Measurements from ENCODE around the gene TMED4.

TMED4 gene

DNA sequence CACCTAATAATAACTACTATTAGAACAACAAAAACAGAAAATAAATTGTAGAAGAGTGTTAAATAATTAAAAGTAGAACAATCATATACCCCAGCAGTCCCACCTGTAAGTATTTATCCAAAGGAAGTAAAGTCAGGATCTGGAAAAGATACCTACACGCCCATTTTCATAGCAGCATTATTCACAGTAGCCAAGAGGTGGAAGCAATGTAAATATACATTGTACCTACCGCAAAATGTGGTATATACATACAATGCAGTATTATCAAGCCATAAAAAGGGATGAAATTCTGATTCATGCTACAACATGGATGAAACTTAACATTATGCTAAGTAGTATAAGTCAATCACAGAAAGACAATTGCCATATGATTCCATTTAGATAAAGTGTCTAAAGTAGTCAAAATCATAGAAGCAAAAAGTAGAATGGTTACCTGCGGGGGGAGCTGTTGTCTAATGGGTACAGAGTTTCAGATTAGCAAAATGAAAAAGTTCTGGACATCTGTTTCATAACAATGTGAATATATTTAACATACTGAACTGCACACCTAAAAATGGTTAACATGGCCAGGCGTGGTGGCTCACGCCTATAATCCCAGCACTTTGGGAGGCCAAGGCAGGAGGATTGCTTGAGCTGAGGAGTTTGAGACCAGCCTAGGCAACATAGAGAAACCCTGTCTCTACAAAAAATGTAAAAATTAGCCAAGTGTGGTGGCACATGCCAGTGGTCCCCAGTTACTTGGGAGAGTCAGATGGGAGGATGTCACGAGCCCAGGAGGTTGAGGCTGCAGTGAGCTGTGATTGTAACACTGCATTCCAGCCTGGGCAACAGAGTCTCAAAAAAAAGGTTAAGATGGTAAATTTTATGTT lies 6.0 kb upstream of the TMED4 start:
- Mint-ChIP-seq H3K27me3 (no peaks in the 10 kb centered on the region), H3K4me3 (no peak overlapping the region), H3K4me1 (peaks cover 8% of the 10 kb centered on the region), H3K9me3 (no peaks in the 10 kb centered on the region), H3K27ac (no peak overlapping the region)
- DNase-seq (peak; percentile 43 to 52), ATAC-seq (peak; percentile 88)

DNA sequence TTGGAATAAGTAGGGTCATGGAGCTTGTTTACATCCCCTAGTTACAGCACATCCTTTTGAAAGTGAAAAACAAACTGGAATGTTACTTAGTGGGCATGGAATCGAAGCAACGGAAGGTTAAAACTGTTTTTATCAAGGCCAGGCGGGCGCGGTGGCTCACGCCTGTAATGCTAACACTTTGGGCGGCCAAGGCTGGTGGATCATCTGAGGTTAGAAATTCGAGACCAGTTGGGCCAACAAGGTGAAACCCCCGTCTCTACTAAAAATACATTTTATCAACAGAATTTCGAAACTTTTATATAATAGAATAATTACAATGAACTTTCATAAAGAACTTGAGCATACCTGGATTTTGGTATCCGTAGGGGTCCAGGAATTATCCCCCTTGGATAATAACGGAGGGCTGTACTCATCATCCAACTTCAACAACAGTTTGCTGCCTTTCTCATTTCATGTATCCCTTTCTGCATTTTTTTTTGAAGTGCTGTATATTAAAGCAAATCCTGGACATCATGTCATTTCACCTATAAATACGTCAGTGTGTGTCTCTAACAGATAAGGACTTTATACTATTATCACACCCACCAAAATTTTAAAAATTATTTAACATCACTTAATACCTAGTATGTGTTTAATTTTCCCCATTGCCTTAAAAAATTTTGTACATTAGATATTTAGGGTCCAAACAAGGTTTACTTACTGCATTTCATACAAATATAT lies 1.3 kb upstream of the TMED4 start:
- DNase-seq = no peak
- H3K4me3 Mint-ChIP-seq = peak overlapping the region; percentile 90 to 94
- H3K27me3 Mint-ChIP-seq = no peaks in the 10 kb centered on the region
- ATAC-seq = no peak
- H3K4me1 Mint-ChIP-seq = peaks cover 43% of the 10 kb centered on the region
- peak overlapping the region in 1 of 2 donors; percentile 98 for H3K27ac Mint-ChIP-seq
- no peaks in the 10 kb centered on the region for H3K9me3 Mint-ChIP-seq

DNA sequence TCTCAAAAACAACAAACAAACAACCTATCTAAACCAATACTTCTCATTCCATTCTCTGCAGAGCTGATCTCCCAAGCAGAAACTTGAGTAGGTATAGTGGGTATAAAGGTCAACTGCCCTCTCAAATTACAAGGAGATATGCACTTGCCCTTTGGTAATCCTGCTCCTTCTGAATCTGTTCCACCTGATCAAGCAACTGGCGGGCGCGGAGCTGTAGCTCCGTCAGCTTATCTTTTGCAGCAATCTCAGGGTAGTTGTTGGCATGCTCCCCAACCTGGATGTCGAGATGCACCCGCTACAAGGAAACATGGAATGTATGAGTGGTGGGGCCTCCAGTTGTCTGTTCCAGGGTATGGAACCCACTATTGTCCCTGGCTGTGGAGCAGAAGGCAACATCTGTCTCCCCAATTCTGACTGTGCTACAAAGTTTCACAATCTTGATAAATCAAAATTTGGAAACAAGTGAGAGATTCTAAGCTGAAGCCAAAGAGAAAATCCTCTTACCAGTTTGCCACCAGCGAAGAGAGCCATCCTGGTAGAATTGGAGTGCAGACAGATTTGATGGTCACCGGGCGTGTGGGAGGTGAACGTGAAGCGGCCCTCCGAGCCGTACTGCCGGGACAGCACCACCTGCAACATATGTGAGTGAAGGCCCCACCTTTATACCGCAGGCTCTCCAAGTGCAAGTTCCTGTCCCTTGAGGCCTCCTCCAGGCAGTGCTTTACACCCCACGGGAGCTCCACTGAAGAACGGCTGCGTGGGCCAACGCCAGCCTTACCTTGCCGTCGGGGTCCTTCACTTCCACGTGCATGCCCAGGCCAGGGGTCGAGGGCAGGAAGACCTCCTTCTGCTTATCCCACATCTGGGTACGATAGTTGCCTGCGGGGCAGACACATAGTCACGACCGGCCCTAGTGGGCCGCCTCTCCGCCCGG lies 819 bp downstream of the TMED4 start:
- H3K4me1 Mint-ChIP-seq = peaks cover 44% of the 10 kb centered on the region
- peak; percentile 50 to 72 for DNase-seq
- no peaks in the 10 kb centered on the region for H3K27me3 Mint-ChIP-seq
- peak overlapping the region; percentile 90 to 94 for H3K4me3 Mint-ChIP-seq
- ATAC-seq = peak; percentile 75
- H3K9me3 Mint-ChIP-seq = no peaks in the 10 kb centered on the region
- peak overlapping the region; percentile 93 to 98 for H3K27ac Mint-ChIP-seq

DNA sequence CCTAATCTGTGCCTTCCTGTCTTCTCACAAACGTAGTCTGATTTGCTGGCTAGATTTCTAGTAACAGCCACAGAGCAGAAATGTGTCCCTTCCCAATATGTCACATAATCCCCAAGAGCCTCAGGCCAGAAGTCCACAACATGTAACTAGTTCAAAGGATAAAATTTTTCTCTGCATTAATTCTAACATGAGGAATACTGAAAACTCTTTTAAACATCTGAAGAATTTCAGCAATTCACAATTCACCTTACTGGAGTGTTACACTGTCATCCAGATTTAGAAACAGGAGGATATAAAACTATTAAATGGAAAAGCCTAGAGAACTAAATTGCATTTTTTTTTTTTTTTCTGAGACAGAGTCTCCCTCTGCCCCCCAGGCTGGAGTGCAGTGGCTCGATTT lies 5.8 kb downstream of the TMED4 start:
- no peak for DNase-seq
- no peak for ATAC-seq
- Mint-ChIP-seq H3K4me3 (no peak overlapping the region), H3K27ac (peak overlapping the region in 1 of 2 donors; percentile 21), H3K4me1 (peaks cover 71% of the 10 kb centered on the region), H3K9me3 (no peaks in the 10 kb centered on the region), H3K27me3 (no peaks in the 10 kb centered on the region)

DNA sequence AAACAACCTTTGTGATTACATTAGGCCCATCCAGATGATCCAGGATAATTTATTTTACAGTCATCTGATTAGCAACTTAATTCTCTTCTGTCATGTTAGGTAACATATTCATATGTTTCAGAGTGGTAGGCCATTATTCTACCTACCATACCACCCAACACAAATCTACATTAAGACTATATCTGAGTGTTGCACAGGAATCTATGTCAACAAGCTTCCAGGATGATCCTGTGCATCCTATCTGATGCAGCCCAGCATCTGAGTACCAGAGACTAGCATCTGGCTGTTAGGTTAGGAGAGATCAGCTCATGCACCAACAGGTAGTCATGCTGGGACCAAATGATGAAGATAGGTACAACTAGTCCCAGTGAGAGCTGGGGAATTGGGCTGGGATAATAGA lies 7.0 kb downstream of the TMED4 start:
- H3K4me3 Mint-ChIP-seq = peak overlapping the region; percentile 95 to 97
- no peak for DNase-seq

DNA sequence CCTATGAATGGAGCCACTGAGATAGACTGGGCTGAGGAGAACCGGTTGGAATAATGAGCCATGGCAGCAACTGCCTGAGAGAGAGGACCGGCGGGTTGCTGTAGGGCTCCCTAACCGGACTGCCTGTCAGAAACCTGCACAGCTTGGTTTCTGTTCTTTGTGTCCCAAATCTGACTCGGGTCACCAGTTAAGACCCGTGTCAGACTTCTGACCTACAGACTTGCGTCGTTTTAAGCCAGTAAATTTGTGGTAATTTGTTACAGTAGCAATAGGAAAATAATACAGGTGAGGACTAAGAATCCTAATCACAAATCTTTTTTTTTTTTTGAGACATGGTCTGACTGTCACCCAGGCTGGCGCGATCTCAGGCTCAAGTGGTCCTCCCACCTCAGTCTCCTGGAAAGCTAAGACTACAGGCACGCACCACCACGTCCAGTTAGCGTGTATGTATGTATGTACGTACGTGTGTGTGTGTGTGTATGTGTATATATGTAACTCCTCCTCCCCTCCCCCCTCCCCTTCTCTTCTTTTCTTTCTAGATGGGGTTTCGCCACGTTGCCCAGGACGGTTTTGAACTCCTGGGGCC lies 7.7 kb downstream of the TMED4 start:
- ATAC-seq (no peak), DNase-seq (no peak)
- Mint-ChIP-seq H3K4me3 (peak overlapping the region; percentile 95 to 97), H3K27ac (peak overlapping the region; percentile 96 to 99), H3K4me1 (peaks cover 59% of the 10 kb centered on the region), H3K27me3 (no peaks in the 10 kb centered on the region), H3K9me3 (no peaks in the 10 kb centered on the region)

More for the DNA sequence above, 7.0 kb downstream of the TMED4 start:
- Mint-ChIP-seq H3K4me1 (peaks cover 59% of the 10 kb centered on the region), H3K27me3 (no peaks in the 10 kb centered on the region), H3K27ac (peak overlapping the region; percentile 25 to 57), H3K9me3 (no peaks in the 10 kb centered on the region)
- no peak for ATAC-seq

DNA sequence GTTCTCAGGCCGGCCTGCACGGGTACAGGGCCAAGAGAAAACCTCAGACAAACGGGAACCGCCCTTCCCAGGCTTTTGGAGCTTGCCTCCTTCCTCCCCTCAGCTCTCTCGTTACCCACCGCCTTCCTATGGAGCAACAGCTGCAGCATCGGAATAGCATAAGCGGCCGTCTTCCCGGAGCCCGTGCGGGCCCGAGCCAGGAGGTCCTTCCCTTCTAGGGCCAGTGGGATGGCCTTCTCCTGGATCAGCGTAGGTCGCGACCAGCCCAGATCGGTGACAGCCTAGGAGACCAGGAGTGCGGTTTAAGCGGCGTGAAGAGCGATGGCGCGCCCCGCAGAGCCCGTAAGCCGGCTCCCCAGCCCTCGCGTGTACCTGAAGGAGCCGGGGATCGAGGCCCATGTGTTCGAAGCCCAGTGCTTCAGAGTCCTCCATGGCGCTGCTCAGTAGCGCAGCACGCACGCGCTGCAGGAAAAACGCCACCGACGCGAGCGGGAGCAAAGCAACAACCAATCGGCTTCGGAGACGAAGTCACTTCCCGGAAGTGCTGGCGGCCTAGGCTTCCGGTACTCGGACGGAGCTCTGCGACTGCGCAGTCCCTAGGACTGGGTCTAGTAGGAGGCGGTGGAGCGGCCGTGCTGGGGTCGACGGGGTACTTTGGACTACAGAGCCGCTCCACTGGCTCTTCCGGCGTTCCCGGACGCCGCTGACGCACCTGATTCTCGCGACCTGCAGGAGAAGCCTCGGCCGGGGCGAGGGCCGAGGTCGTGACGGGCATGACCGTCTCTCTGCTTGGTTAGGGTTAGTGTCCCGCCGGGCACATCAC lies 8.4 kb downstream of the TMED4 start, which contains the start of gene DDX56:
DDX56 (minus strand) TSS at position 445 of the 823 bp plus-strand sequence; CDS start at position 432, 13 bp downstream.
- ATAC-seq = peak; percentile 97
- Mint-ChIP-seq H3K4me1 (peaks cover 59% of the 10 kb centered on the region), H3K9me3 (no peaks in the 10 kb centered on the region), H3K27me3 (no peaks in the 10 kb centered on the region), H3K27ac (peak within 1 kb of the TSS; percentile 96 to 99), H3K4me3 (peak within 1 kb of the TSS; percentile 95 to 97)
- peak; percentile 89 to 93 for DNase-seq

DNA sequence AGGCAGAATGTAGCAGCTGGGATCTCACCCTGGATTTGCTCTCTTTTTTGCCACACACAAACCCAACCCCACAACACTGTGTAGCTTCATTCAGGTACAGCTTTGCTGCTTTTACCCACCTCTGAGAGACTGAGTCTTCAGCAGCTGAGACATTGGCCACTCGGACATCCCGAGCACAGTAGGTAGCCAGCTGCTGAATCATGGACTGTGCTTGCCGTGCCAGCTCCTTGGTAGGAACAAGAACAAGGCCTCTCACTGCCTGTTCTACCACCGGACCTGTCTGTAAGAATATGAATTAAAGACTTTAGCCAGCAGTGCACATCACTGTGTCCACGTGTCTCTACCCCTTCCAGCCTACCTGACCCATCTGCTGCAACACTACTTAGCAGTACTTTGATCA lies 9.3 kb downstream of the TMED4 start:
- peaks cover 59% of the 10 kb centered on the region for H3K4me1 Mint-ChIP-seq
- peak overlapping the region; percentile 81 to 96 for H3K27ac Mint-ChIP-seq
- H3K4me3 Mint-ChIP-seq = peak overlapping the region; percentile 95 to 97
- no peak for ATAC-seq
- H3K27me3 Mint-ChIP-seq = no peaks in the 10 kb centered on the region
- H3K9me3 Mint-ChIP-seq = no peaks in the 10 kb centered on the region
- no peak for DNase-seq

DNA sequence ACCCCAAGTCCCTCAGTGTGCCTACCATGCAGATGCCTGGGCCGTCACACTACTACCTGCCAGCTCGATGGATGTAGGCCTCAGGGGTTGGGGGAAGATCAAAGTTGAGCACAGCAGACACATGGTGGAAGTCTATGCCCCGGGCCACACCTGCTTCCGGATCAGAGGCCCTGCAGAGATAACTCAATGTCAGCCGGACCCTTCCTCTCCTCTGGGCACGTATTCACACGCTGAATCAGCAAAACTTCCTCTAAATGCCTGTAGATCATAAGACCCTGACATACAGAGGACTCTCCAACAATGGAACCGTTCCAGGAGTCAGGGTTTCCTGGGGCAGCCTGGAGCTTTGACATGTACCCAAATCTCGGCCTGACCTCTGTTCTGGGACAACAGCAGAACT lies 12.1 kb downstream of the TMED4 start:
- ATAC-seq (no peak), DNase-seq (no peak)
- Mint-ChIP-seq H3K27me3 (no peaks in the 10 kb centered on the region), H3K4me1 (peaks cover 65% of the 10 kb centered on the region), H3K9me3 (no peaks in the 10 kb centered on the region), H3K27ac (no peak overlapping the region), H3K4me3 (no peak overlapping the region)

DNA sequence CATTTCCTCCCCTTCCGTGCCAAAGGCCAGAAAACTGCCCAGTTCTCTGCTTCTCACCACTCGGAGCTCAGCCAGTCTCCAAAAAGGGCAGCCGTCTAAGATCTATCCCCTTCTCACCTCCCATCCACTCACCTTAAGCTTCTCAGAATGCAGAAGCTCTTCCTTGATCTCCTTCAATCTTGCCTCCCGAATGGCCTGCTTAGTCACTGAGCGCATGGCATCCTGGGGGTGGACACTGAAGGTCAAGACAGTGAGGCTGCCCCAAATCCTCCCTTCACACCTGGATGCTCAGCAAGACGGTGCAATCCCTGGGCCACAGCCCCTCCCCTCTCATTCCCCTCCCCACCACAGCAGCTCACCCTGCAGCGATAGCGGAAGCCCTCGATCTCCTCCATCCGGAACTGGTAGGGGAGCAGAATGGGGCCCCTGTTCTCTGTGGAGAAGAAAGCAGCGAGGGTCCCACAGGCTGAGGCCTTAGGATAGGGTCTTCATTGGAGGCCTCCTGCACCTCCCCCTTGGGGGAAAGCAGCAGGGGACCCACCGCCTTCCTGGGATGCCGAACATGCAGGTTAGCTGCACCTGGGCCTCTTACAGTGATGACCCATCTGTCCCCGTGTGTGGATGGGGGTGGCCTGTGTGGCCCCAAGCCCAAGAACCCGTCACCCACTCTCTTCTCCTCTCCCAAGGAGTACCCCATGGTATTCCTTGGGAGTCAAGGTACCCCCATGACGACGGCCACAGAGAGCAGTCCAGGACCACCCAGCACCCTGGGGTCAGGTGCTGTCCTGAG lies 13.1 kb downstream of the TMED4 start:
- peaks cover 58% of the 10 kb centered on the region for H3K4me1 Mint-ChIP-seq
- H3K27ac Mint-ChIP-seq = peak overlapping the region; percentile 54 to 88
- no peak overlapping the region for H3K4me3 Mint-ChIP-seq
- no peaks in the 10 kb centered on the region for H3K27me3 Mint-ChIP-seq
- DNase-seq = no peak
- no peaks in the 10 kb centered on the region for H3K9me3 Mint-ChIP-seq
- ATAC-seq = no peak

DNA sequence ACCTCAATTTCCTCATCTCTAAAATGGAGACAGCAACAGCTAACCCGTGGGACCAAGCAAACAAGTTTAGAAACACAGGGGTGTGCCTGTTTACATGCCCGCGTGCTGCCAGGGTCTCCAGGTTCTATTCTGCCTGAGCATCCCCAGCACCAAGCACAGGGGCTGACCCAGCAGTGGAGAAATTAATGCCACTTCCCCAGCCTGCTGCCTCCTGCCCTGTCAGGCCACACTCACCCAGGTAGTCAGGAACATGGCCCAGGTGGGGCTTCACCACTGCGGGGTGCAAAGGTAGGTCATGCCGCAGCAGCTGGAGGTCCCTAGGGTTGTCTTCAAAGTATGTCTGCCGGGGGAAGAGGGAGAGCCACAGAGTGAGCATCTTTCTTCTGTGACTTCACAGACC lies 14.1 kb downstream of the TMED4 start:
- Mint-ChIP-seq H3K27ac (no peak overlapping the region), H3K27me3 (no peaks in the 10 kb centered on the region), H3K9me3 (no peaks in the 10 kb centered on the region), H3K4me3 (no peak overlapping the region), H3K4me1 (peaks cover 51% of the 10 kb centered on the region)
- ATAC-seq (no peak), DNase-seq (no peak)

DNA sequence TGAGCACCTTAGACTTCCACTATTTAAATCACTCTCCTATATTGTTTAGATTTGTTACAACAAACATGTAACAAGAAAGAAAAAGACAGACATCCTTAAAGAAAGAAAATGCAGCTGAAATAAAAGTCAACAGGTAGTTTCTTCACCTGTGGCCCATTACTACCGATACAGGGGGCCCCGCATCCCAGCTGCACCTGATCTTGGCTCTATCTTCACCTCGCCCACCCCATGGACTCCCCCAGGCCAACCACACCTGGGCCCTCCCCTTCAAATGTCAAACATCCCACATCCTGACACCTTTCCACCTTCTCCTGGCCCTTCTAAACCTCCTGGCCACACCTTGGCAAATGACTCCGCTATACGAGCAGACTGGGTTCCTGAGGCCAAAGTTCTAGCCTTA lies 15.4 kb downstream of the TMED4 start:
- Mint-ChIP-seq H3K27me3 (no peaks in the 10 kb centered on the region), H3K4me1 (peaks cover 42% of the 10 kb centered on the region), H3K27ac (peak overlapping the region in 1 of 2 donors; percentile 52), H3K4me3 (no peak overlapping the region), H3K9me3 (no peaks in the 10 kb centered on the region)
- ATAC-seq = no peak
- no peak for DNase-seq

DNA sequence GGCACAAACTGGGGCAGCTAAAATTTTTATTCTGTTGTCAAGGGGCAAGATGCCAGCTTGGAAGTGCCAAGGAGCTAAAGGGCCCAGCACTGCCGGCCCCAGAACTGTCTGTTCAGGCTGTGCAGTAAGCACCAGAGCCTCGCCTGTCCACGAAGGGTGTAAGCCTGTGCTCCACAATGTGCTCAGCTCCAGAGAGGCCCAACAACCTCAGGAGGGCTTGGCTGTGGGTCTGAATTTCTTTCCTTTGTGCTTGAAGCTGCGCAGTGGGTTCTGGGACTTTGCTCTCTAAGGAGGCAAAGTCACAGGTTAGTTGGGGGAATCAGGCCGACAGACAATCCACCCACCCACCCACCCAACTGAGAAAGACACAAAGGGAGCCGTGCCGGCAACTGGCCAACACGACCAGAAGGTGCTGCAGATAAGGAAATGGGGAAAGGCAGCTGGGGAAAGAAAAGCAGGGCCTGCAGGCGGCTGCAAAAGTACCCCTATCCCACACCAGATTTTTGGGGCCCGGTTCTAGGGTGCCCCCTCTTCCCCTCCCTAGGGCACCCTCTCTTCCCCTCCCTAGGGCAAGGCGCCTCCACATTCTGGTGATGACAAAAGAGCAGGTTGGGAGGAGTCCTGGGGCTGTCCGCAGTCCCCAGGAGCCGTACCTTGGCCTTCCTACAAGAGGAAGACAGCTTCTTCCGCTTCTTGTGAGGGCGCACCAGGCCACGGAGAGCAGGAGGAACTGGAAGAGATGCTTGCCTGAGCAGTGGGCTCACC lies 16.1 kb downstream of the TMED4 start:
- DNase-seq (no peak), ATAC-seq (peak; percentile 49)
- Mint-ChIP-seq H3K27ac (peak overlapping the region in 1 of 2 donors; percentile 81), H3K4me3 (no peak overlapping the region), H3K4me1 (peaks cover 42% of the 10 kb centered on the region), H3K9me3 (no peaks in the 10 kb centered on the region), H3K27me3 (no peaks in the 10 kb centered on the region)

Data from stimulated activated naive CD8-positive, alpha-beta T cell treated with anti-CD3 and anti-CD28 coated beads, Interleukin-15, amount 100 ng/mL, for 72 hours (primary cell).